GM18520 (cell line): ENCODE results near the gene MPZL3.

ENCODE experiments used
- ATAC-seq: cut with Tn5 transposase; IDR thresholded peaks from one replicate; pipeline ENCODE4 v1.9.1; 2021; ENCODE audit not compliant: unreplicated experiment

Gene MPZL3

DNA sequence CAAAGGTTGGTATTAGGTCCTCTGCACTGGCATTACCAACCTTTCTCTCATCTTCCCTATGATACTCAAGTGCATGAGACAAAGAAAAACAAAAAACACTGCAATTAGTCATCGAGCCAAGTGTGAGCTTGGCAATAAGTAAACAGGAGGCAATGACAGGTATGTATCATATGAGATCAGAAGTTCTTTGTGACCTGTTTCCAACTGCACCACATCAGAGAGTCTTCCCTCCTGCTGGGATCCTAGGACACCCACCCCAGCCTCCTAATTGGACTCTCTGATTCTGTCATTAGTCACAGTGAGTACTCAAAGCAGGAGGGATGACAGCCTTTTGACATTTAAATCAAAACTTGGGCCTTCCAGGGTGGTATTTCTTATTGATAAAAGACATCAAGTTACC, 19.5 kb downstream of the MPZL3 start:
- no peak for ATAC-seq

DNA sequence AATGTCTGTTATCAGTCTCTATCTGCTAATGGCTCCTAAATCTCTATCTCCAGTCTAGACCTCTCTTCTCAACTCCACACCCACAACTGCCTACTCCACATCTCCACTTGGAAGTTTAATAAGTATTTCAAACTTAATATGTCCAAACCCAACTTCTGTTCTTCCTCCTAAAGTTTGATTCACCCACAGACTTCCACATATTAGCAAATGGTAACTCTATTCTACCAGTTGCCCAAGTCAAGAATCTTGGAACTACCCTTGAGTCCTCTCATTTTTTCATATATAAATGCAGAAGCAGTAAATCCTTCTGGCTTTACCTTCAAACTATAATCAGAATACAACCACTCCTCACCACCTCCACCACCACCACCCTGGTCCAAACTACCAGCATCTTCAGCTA, 20.7 kb downstream of the MPZL3 start:
- ATAC-seq: no peak

DNA sequence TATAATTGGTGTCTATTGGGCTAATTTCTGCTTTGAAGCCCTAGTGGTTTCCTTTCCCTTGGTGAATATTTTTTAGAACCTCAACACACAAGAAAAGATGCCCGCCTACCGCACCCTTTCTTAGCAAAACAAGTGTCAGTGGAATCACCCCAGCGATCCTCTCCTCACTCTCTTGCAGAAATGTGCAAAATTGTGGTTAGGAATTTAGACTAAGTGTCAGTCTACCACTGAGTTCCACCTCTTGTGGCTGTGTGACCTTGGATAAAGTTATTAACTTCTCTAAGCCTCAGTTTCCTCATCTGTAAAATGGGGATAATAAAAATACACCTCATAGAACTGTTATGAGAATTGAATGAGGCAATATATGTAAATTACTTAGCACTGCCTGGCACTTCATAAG, 22.1 kb downstream of the MPZL3 start:
- ATAC-seq: no peak

DNA sequence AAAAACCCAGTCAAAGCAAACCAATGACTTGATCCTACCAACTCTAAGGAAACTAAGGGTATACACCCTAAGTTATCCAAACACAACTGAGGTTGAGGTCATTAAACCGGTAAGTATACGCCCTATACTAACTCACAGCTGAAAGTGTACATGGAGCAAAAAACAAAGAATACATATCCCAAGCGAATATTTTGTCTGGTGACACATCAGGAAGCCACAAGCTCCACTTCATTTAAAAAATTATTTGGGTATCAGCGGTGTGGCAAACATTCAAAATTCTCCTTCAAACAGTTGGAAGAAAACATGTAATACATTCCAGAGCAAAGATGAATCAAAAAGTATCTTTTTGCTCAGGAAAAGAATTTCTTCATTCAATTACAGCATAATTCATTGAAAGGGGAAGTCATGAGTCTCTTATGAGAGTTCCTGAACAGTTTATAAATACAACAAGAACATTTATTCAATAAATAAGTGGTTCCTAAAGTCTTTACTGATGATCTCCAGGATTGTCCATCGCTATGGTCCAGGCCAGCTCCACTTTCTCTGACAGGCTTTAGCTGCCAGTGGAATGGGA, 22.8 kb downstream of the MPZL3 start:
- no peak for ATAC-seq

DNA sequence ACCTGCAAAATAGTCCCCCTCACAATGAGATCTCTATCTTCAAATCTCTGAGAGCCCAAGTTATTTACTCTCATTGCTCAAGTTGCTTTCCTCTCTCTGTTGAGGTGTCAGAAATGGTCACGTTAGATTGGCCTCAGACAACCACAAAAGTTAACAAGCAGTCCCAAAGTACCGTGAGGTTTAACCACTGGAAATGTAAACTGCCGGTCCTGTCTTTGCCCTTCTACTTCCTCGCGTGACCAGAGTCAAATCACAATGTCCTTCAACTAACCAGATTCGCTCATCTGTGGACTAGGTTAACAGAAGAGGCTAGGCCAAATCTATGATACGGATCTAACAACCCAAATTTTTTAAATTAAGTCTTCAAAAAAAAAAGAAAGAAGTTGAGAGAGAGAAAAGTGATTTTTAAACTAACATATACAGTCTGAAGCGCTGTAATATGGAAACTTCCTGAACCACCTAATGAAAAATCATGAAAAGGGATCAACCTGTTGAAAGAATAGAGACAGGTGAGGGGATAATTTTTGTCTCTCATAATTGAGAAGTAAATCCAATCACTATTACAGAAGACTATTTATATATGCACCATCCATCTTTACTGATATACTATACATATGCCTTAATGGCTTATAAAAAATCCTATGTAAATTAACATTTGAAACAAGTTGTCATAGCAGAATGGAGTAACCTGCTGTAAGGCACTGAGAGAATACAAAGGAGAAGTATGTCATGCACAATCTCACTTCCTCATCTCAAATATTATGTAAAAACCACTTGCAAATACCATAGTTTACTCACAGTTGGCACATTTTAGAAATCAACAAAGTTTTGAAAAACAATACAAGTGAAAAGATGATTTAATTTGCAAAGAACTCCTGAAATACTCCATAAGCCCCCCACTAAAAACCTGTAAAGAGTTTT, 24.0 kb downstream of the MPZL3 start:
- ATAC-seq: peak; percentile 56

DNA sequence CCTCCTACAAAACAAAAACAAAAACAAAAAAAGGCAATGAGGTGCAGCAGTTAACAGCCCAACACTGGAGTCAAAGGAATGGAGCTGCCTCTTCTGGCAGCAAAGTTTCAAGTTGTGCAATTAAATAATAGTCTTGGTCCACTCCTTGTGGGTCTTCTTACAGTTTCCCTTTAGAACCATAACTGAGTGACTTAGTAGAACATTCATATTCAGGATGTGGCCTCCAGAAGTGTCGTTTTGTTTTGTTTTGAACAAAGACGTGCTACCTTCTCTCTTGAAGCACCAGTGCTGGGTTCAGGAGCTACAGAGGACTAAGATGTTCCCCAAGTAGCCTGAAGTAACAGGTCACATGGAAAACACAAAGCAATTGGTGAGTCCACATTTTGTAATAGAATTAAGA, 25.4 kb downstream of the MPZL3 start:
- ATAC-seq: no peak

DNA sequence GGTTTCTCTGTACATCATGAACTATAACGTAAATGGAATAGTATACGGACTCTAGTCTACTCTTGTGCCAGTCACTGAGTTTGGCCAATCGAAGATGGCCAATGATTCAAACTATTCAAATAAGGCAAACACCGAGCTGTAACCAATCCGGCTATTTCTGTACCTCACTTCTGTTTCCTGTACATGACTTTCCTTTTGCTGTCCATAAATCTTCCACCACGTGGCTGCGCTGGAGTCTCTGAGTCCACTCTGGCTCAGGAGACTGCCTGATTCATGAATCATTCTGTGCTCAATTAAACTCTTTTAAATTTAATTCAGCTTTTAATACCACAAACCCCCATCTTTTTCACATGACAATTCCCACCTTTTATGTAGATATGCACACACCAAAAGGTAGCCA, 25.9 kb downstream of the MPZL3 start:
- no peak for ATAC-seq

DNA sequence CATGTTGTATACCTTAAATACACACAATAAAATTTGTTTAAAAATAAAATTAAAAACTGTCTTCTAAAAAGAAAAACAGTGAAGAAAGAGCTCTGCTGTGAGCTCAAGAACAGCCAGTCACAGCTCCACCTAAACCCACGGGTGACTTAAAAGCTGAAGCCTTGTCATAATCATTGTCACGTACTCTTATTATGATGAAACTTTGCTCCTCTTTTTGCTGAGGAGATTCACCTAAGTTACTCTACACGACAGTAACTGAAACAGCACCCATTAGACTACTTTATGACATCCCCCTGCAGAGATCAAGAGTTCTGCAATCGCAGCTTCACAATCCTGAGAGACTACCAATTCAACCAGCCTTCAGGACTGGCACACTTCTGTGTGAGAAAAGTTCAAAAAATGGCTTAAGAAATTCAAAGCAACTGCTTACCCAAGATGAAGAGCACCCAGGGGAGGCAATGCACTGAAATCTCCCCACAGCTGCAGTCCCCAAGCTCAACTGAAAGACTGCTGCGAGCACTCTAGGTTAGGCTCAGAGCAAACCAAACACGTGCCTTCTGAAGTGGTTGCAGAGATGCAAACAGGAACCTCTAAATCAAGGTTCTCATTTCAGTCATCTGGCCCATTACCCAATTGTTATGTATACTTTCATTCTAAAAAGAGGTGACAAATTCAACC, 27.5 kb downstream of the MPZL3 start, which contains the start of gene JAML:
TSS of gene JAML (minus strand) at position 501 of the 678 bp plus-strand sequence. CDS start 10,145 bp downstream, outside the sequence.
- ATAC-seq: peak; percentile 32

DNA sequence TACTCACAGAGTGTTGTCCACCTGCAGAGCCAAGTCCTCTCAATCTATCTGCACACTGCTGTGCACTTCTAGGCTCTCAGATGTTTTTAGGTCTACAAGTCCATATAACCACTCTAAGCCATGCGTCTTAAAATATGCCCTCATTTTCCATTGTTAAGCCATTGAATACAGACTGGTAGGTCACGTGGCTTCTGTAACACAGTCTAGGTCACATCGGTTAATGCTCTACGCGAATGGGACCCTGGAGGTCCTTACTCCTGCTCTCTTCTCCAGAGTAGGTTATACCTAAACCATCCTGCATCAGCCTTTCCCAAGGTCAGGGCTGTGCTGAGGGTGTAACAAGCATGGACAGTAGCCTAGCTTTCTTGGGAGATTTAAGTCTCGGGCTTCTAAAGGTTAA, 28.2 kb downstream of the MPZL3 start:
- ATAC-seq: no peak

DNA sequence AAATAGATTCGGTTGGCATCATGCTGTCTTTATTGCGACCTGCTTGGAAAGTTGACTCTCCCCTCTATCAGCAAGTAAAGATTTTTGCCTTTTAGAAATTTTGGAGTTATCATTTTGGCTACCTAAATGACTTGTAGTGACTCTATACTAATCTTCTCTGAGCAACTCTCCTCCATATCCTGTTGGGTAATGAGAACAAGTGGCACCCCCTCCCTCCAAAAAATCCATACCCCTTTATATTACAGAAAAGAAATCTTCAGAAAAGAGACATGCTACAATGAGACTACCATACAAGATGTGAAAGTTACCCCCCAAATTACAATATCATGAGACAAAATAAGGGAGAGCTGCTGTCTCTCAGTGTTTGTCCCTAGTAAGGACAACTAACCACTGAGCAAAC, 28.6 kb downstream of the MPZL3 start:
- no peak for ATAC-seq

DNA sequence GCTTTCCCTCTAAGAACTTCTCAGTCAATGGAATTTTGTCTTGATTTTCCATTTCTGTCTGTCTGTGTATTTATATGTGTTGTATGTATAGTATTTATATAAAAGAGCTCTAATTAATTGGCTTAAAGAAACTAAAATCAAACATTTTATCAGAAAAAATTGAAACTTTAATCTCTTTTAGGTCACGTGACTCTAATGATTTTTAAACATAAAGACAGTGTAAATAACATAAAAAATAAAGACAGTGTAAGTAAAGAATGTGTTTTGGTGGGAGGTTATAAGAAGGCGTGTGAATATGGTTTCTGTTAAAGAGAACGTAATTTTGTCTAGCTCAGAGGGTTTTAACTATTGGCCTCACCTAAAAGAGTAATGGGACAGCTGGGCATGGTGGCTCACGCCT, 29.7 kb downstream of the MPZL3 start:
- ATAC-seq: no peak

DNA sequence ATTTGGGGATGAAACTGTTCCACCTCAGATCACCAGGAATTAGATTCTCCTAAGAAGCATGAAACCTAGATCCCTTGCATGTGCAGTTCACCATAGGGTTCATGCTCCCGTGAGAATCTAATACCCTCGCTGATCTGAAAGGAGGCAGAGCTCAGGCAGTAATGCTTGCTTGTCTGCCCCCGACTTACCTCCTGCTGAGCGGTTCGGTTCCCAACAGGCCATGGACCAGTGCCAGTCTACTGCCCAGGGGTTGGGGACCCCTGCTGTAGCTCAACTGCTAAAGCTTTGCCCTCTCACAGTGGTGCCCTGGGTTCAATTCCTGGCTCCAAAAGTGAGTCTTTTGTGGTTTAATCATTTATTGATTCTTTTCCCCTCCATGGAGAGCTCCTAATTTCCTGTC, 30.7 kb downstream of the MPZL3 start:
- ATAC-seq: no peak

DNA sequence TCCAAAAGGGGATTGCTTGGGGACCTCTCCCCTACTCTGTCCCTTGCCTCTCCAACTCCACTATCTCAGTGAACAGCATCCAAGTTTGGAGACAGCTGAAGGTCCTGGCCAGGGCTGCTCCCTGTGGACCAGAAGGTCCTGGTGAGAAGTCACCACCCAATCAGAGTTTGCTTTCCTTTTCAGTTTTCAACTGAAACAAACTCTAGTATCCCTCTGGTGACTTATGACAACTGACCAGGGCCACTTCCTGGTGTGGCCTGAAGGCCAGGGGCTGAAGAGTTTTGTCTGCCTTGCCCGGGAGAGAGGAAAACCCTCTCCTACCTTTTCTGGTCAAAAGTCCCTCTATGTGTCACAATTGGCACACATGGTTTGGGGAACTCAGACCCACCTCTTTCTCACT, 32.4 kb downstream of the MPZL3 start:
- no peak for ATAC-seq

DNA sequence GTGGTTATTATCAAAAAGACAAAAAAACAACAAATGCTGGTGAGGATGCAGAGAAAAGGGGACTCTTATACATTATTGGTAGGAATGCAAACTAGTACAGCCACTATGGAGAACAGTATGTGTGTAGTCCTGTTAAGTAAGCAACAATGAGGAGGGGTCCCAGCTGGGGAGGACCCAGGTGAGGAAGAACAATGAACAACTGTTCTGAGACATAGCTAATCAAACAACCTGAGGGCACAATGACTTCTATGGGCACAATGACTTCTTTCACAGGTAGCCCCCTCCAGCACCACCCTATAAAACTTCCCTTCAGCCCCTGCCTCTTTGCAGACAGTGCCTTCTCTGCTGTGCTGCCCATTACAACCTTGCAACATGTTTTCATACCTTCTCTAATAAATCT, 32.9 kb downstream of the MPZL3 start:
- no peak for ATAC-seq

DNA sequence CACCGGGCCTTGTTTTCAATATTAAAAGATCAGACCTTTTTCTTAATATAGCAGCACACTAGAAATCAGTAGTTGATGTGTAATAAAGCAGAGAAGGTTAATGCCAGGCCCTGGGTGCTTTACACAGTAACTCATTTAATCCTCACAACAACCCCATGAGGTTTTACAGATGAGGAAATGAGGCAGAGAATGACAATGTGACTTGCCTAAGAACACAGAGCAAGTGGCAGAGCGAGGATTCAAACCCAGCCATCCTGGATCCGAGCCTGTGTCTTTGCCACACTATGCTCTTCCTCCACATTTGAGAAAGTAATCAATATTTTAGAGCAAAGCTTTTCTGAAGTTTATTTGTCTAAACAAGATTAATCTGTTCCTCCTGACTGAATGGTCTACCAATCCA, 34.6 kb downstream of the MPZL3 start:
- ATAC-seq: no peak

DNA sequence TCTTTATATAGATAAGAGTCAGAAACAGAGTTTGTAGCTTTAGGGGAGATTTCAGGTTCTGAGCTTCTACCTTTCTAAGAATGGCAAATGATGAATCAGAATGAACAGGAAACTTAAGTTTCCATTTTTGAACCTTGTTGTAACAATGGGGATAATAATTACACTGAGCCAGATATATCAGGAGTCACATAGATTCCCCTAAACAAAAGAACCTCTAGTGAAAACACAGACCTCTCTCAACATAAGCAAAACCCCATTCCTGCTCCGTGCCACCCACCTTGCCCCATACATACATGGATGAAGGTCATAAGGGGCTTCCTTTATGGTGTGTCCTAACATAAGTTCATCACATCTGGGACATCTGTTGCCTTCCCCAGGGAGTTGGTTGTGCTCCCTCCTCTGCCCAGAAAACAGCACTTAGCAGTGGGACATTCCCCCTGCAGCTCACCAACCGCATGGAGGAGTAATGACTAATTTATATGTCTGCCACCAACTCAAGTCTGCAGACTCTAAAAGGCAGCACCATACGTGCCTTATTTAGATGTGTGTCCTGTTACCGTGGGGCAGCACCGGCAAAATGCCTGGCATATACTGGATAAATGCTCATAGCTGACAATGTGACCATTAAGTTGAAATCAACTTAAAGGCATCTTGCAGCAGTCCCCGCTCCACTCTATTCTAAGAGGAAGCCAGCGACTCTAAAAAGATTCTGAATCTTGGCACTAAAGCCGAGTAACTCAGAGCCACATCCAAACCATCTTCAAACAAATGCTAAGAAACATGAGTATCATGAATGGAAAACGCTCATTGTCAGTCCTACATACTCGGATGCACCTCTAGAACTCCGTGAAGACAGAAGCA, 35.3 kb downstream of the MPZL3 start:
- ATAC-seq: no peak

DNA sequence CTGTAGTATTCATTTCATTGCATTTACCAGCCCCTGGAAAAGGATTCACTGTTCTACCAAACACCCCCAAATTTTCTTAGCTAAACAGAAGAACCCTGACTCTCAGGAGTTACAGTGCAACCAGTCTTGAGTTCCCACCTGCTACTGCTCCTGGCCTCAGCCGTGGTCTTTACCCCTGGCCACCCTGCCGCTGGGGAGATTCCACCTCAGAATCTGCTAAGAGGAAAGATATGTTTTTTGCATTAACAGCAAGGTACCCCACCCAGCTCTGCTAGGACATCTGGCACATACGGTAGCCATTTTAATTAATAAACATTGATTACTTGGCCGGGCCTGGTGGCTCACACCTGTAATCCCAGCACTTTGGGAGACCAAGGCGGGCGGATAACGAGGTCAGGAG, 36.4 kb downstream of the MPZL3 start:
- no peak for ATAC-seq

DNA sequence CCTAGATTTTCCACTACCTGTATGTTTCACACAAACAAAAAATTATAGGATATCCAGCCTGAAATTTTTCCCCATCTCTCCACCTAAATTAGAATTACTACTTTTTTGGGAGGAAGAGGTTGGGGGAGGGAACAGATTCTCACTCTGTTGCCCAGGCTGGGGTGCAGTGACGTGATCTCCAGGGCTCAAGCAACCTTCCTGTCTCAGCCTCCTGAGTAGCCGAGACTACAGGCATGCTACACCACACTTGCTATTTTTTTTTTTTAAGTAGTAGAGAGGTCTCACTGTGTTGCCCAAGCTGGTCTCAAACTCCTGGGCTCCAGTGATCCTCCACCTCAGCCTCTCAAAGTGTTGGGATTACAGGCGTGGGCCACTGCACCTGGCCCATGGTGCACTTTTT, 36.9 kb downstream of the MPZL3 start:
- ATAC-seq: no peak

DNA sequence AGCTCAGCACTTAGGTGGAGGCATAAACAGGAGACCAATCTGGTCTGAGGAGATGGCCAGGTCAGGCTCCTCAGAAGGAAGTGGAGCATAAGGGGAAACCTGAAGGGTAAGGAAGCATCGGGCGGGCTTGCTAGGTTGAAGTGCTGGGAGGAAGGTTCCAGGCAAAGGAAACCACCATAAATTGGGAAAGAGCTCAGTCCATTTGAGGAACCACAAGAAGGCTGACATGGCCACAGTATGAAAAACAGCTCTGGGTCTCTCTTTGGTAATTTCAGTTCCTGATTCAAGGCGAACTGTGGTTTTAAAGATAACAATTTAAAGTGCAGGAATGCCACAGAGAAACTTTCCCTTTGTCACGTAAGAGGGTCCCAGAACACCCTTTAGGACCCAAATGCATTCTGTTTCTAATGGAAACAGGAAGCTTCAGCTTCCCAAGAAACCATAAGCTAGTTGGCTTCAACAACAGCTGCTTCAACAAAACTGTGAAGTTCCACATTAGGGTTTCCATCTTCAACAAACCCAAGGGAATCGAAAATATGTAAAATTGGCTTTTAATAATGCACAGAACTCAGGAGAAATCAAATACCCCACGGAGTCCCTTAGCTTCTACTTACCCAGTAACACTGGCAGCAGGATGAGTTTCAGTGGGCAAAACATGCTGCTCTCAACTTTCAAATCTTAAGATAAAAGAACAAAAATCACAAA, 37.8 kb downstream of the MPZL3 start:
- no peak for ATAC-seq

DNA sequence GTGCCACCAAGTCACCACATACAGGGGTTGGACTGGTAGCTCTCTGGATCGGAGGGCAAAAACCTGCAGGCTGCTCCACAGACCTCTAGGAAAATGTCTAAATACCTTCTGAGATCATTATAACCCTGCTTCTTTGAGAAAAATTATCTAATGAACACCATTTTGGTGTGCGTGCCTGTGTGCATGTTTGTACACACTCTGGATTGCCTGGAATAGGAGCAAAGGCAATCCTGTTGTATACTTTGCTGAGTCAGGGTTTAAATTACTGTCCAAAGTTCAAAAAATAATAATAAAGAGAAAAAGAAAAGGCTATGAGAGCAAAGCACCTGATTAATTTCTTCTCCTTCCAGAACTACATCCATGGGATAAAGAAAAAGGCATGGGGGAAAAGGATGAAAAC, 38.4 kb downstream of the MPZL3 start:
- ATAC-seq: no peak
